ENCODE results near the gene MYBBP1A.
A peak's percentile ranks its signal among the peaks of the same experiment; 100 is the strongest.
"Not testable (repeated sequence)": the region's sequence is repeated elsewhere in the genome, so short reads cannot be mapped to it uniquely, and the experiment has no call there.

The MYBBP1A gene

DNA sequence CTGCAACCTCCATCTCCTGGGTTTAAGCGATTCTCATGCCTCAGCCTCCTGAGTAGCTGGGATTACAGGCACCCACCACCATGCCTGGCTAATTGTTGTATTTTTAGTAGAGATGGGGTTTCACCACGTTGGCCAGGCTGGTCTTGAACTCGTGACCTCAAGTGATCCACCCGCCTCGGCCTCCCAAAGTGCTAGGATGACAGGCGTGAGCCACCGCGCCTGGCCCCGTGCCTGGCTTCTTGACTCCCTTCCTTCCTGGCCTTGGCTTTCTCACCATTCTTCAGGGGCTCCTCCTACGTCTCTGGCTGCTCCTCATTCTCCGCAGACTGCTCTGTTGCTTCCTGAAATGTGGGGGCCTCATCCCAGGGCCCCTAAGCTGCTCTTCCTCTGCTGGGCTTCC, 34.9 kb upstream of the MYBBP1A start:
- DNase-seq, result not testable (repeated sequence)

- DNase-seq, result no peak
These were observed 33.9 kb upstream of the MYBBP1A start for GRCh38 chr17:4588898-4589625.

DNA sequence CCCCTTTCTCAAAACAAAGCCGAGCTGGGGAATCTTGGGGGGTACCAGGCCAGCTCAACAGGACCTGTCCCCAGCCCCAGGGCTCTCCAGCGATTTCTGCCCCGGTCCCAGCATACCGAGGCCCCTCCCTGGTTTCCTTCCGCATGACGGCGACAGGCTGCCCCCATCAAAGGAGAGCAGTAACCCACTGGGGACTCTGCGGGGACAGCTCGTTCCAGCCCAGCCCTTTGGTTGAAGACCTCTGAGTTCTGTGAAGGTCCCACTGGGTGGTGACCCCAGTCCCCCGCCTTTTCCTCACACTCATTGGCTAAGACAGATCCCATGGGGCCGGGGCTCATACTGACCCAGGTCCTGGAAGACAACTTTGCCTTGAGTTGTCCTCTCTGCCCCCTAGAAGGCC, 33.2 kb upstream of the MYBBP1A start:
- DNase-seq, result no peak

DNA sequence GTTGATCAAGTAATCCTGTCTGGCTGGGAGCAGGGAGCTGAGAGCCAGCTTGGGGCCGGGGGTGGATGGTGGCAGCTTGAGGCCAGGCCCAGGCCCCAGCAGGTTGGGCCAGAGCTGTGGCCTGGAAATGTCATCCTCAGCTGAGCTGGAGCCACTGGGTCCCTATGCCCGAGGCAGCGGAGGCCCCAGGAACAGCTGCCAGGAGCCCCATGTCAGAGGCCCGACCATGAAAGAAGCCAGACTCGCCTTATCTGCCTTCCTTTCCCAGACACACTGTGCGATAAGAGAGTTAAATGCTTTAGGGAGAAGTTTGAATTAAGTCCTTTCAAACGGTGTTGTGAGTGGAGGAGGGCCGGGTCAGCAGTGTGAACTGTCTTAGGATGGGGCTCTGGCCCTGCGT, 32.6 kb upstream of the MYBBP1A start:
- DNase-seq, result peak; percentile 65

DNA sequence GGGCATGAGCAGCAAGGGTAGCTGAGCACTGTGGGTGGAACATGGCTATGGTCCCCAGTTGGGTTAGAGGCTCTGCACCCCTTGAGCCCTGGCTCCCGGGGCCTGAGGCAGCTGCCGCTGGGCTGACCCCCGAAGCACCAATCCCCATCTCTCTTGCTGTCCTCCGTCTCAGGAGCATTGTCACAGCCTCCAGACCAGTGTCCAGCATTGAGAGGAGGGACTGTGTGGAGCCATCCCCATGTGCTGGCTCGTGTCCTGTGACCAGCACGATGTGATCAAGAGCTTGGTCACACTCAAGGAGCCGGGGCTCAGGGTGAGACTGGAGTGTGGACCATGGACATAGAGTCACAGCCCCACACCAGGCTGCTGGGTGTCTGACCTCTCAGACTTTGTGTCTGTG, 32.0 kb upstream of the MYBBP1A start:
- DNase-seq, result no peak

GRCh38 chr17:4586043-4586442, 30.9 kb upstream of the MYBBP1A start:
- DNase-seq, result no peak

- DNase-seq, result no peak
These were observed 30.4 kb upstream of the MYBBP1A start for GRCh38 chr17:4585638-4585994.

DNA sequence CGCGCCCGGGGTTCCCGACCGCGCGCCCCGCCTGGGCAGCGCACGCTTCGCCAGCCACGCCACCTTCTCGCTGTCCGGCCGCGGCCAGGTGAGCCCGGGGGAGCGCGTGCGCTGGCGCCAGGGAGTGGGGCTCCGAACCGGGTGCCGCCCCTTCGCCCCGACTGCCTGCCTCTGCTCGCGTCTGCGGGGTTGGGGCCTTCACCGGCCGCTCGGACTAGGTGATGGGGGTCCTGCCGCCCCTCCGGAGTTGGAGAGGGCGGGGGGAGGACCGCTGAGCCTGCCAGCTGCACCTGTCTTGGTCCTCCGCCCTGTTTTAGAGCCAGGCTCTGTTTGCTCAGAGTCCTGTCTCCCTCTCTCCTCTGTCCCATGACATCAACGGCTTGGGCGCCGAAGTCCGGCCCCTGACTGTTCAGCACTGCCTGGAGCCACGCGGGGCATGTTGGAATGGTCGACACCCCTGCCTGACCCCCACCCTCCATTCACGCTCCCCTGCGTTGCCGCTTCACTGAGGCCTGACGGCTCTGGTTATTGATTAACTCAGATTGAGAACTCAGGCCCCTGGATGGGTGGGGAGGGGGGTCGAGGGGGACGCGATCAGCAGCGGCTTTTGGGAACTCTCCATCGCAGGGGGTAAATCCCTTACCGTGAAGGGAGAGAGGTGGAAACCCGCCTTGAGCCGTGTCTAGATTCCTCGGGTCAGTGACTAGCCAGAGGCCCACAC, 29.9 kb upstream of the MYBBP1A start:
- no peak for DNase-seq

DNA sequence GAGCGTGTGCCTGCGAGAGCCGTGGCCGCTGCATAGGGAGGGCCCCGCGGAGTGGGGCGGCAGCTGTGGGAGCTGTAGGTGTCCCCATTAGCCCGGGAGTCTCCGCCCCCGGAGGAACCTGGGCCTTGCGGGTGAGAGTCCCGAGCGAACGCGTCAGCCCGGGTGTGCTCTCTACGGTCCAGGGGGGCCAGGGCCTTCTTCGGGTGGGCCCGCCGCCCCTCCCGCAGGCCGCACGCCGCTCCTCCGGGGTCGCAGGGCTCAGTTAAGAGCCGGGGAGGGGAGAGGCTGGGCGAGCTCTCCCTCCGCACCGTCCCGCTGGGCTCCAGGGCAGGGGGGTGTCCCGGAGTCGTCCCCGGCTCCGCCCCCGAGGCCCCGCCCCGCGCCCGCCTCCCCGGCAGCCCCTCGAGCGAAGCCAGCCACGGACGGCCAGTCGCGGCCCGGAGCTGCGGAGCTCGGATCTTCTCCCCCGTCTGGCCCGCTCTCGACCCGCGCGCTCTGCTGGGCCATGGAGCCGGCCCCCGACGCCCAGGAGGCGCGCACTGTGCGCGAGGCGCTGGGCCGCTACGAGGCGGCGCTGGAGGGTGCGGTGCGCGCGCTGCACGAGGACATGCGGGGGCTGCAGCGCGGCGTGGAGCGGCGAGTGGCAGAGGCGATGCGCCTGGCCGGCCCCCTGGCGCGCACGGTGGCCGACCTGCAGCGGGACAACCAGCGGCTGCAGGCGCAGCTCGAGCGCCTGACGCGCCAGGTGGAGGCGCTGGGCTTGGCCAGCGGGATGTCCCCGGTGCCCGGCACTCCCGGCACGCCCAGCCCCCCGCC, 29.1 kb upstream of the MYBBP1A start, which contains the start of gene SMTNL2:
SMTNL2 (plus strand) TSS at position 429 of the 816 bp plus-strand sequence; CDS start at position 506, 77 bp downstream.
- no peak for DNase-seq

DNA sequence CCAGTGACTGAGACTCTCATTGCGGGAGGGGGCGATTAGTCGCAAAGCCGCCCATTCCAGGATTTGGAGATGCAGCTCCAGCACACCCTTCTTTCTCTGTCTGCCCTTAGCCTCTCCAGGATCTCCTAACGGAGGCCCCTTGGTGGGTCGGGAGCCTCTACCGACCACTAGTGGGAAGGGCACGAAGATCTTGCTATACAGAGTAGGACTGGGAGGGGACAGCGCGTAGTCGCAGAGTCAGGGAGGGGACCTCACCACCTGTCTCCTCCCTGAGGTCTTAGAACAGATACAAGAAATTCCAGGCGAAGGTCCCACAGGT, 28.6 kb upstream of the MYBBP1A start:
- DNase-seq, result peak; percentile 71

DNA sequence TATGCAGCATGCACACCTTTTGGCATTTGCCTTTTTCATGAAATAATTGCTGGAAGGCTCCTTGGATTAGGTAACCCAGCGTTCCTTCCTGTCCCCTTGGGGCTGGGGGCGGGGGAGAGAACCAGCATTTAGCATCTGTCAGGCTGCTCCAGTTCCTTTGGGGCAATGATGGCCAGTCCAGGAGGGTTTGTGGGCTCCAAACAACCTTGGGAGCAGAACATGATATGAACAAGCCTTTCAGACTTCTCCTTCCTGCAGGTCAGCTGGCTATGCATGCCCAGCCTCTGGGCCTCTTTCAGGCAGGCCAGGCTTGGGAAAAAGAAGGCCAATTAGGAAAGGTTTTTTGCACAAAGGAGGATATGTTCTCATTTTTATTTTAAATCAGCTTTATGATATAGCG, 28.0 kb upstream of the MYBBP1A start:
- DNase-seq, result no peak

GRCh38 chr17:4582691-4583090, 27.5 kb upstream of the MYBBP1A start:
- DNase-seq, result no peak

DNA sequence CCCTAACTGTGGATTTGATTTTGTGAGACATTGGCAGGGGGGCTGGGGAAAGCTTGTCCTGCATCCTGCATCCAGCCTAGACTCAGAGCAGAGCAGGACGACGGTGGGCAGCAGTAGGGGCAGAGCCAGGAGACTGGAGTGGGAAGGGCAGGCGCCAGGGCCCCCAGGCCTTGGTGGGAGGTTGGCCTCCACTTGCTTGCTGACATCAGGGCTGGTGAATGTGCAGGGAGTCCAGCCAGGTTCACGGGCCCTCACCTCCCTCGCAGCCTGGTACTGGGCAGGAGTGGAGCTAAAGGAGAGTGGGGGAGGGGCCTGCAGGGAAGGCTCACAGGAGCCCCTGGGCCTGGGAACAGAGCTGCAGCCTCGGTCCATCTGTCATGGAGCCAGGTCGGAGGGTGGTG, 26.9 kb upstream of the MYBBP1A start:
- no peak for DNase-seq

- DNase-seq, result no peak
These were observed 25.1 kb upstream of the MYBBP1A start for GRCh38 chr17:4580291-4580690.

DNA sequence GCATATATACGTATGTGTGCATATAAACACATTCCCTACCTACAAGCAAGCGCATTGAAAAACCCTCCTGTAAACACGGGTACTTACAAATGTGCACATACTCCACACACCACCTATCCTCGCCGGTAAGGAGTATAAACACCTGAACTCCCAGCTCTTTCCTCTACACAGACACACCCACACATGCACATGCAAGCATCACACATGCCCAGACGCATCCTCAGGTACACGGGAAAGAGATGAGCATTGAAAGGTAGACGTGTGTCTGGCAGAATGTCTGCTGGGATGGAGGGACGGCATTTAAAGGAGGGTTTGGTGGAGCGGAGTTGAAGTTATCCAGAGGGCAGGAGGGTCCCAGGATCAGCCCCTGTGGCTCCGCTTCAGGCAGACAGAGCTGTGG, 24.5 kb upstream of the MYBBP1A start:
- no peak for DNase-seq

DNA sequence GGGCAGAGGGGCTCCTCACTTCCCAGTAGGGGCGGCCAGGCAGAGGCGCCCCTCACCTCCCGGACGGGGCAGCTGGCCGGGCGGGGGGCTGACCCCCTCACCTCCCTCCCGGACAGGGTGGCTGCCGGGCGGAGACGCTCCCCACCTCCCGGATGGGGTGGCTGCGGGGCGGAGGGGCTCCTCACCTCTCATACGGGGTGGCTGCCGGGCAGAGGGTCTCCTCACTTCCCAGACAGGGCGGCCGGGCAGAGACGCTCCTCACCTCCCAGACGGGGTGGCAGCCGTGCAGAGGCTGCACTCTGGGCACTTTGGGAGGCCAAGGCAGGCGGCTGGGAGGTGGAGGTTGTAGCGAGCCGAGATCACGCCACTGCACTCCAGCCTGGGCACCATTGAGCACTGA, 23.2 kb upstream of the MYBBP1A start:
- DNase-seq, result not testable (repeated sequence)

GRCh38 chr17:4577386-4577993, 22.3 kb upstream of the MYBBP1A start:
- DNase-seq, result no peak

GRCh38 chr17:4576729-4577322, 21.6 kb upstream of the MYBBP1A start:
- DNase-seq, result no peak

DNA sequence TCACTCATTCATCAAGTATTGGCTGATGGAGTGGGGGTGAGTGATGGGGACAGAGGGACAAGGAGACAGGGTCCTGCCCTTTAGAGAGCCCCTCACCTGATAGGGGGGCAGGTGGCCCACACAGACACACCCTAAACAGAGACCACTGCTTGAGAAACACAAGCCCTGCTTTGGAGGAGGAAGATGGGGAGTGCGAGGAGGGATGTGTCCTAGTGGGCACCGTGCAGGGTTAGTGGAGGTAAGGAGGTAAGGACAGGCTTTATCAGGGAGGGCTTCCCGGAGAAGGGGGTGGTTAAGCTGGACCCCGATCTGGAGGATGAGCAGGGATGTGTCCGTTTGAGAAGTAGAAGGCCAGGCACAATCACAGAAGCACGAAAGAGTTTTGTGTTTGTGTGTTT, 21.0 kb upstream of the MYBBP1A start:
- no peak for DNase-seq

DNA sequence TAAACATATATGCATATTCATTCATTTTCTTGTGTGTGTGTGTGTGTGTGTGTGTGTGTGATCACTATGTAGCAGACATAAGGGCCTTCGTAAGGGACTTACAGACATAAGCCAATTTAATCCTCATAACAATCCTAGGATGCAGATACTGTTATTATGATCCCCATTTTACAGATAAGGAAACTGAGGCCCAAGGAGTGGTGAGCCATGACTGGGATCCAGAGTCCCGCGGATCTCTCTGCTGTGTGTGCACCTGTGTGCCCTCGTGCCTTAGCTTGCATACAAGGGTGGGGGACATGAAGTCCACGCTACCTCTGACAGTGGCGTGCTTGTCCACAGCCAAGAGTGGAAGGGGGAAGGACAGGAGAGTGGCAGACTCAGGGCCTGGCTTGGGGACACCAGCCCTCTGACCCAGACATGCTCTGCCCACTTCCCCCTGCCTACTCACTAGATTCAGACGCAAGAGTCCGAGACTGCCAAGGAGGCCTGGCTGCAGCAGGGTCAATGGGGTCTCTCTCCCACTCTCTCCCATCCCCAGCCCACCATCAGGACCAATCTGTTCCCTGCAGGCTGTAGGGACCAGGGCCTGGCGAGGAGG, 19.4 kb upstream of the MYBBP1A start:
- no peak for DNase-seq

DNA sequence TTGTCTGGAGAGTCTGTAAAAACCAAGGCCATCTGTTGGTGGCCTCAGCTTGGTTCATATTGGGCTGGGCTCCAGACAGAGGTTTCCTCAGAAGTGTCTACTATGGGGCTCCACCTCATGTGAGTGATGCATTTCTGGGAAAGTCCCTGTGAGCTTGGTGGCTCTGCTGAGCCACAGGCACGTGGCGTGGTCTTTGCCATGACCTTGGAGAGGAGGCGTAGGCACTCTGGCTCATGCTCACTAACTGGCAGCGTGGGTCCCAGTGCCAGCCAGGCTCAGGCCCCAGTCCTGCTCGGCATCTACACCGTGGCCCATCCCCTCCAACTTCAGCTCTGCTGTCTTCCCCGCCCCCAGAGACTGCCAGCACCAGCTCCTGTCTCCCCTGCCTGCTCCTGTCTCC, 18.5 kb upstream of the MYBBP1A start:
- DNase-seq, result no peak

GRCh38 chr17:4573115-4573514, 17.9 kb upstream of the MYBBP1A start:
- DNase-seq, result no peak

DNA sequence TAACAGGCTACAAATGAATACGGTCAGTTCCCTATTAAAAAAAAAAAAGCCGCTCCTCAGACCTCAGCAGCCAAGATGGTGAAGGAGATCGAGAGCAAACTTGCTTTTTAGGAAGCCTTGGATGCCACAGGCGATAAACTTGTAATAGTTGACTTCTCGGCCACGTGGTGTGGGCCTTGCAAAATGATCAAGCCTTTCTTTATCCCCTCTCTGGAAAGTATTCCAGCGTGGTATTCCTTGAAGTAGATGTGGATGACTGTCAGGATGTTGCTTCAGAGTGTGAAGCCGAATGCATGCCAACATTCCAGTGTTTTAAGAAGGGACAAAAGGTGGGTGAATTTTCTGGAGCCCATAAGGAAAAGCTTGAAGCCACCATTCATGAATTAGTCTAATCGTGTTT, 16.9 kb upstream of the MYBBP1A start:
- no peak for DNase-seq

Data from hematopoietic multipotent progenitor cell treated with erythropoietin and hydrocortisone succinate and interleukin-3 and kit ligand, for 6 days (in vitro differentiated cells).